T-helper 1 cell treated with Interleukin-12 subunit alpha and Interleukin-12 subunit beta and Interleukin-4 antibody, amounts not matched to agents 30 μg/mL and 1 μg/mL, for 36 hours (primary cell): ENCODE data around the gene ZBTB22.
A peak's percentile ranks its signal among the peaks of the same experiment; 100 is the strongest.

ENCODE experiments used
- H3K27ac Mint-ChIP-seq: one replicate; pipeline ENCODE4 v1.8.0; 2021; ENCODE audit warnings: mild to moderate bottlenecking, mixed read lengths
- H3K27me3 Mint-ChIP-seq: one replicate; pipeline ENCODE4 v1.8.0; 2021; ENCODE audit warnings: low read depth, mixed read lengths
- H3K36me3 Mint-ChIP-seq: one replicate; pipeline ENCODE4 v1.8.0; 2021; ENCODE audit warnings: low read depth, mixed read lengths
- H3K4me1 Mint-ChIP-seq: one replicate; pipeline ENCODE4 v1.8.0; 2021; ENCODE audit warnings: low read depth, mixed read lengths
- H3K4me3 Mint-ChIP-seq: one replicate; pipeline ENCODE4 v1.8.0; 2021; ENCODE audit warnings: mild to moderate bottlenecking, moderate library complexity, mixed read lengths
- H3K9me3 Mint-ChIP-seq: one replicate; pipeline ENCODE4 v1.8.0; 2021; ENCODE audit warnings: mixed read lengths

Gene ZBTB22

DNA sequence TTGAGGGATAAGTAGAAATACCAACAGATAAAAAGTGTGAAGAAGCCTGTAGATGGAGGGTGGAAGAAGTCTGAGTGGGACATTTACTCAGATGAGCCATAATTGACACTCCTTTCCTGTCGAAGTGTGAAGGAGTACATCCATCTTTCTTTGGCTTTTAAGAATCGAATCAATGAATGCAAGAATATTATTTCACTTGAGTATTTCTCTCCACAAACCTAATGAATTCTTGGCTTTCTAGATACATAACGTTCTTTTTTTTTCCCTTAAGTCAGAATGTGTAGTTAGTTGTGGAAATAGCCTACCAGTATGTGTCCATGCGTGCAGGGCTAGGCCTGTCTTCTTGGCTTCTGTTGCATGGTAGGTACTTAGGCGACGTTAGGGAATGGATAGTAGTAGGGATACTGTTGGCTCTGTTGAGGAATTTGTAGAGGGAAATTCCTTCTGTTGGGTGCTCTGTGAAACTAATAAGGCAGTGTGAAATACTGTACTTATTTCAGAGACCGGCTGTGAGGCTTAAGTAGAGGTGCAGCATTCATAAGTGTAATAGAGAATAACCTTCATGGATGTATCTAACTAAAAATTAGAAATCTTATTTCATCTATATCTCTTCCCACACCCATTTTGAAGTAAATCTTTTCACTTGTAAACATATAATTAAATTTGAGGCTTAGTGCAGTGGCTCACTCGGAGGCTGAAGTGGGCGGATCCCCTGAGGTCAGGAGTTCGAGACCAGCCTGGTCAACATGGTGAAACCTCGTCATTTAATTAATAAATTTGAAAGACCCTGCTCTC, 44.2 kb downstream of the ZBTB22 start:
- Mint-ChIP-seq H3K27ac (peak overlapping the region; percentile 98), H3K27me3 (no peaks in the 10 kb centered on the region), H3K4me1 (peaks cover 48% of the 10 kb centered on the region), H3K36me3 (peaks cover 58% of the 10 kb centered on the region), H3K9me3 (no peaks in the 10 kb centered on the region), H3K4me3 (peak overlapping the region; percentile 96)

DNA sequence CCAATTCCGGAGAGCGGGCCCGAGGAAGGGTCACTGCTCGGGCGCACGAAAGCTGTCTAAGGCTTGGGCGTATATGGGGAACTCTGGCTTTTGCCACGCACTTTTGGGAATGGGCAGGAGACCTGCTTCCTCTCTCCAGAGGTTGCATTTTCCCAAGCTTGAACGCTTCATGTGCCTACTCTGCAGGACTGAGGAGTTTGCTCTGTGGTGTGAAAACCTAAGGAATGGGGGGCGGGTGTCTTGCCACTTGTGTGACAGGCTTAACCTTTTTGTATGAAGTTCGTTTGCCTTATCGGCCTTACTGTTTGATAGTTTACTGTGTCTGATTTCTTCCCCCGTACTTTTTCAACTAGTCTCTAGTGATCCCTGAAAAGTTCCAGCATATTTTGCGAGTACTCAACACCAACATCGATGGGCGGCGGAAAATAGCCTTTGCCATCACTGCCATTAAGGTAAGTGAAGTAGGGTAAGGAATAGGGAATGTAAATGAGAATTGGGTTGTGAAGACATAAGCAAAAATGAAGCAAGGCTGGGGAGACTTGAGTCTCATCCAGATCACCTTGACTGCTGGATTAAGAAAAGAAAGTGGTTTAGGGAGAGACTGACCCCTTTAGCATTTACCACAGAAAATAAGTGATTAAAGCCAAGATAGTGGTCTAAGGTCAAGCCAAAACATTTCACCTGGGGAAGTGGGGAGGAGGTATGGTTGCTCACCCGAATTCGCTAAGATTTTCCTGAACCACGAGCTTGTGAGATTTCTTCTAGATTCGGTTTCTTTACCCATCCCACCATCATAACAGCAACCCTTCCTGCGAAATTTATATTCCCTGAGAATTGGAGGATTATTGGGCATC, 45.0 kb downstream of the ZBTB22 start:
- H3K4me3 Mint-ChIP-seq, result peak overlapping the region; percentile 96
- H3K27me3 Mint-ChIP-seq, result no peaks in the 10 kb centered on the region
- H3K9me3 Mint-ChIP-seq, result no peaks in the 10 kb centered on the region
- peaks cover 64% of the 10 kb centered on the region for H3K36me3 Mint-ChIP-seq
- peak overlapping the region; percentile 98 for H3K27ac Mint-ChIP-seq
- H3K4me1 Mint-ChIP-seq, result peaks cover 43% of the 10 kb centered on the region

DNA sequence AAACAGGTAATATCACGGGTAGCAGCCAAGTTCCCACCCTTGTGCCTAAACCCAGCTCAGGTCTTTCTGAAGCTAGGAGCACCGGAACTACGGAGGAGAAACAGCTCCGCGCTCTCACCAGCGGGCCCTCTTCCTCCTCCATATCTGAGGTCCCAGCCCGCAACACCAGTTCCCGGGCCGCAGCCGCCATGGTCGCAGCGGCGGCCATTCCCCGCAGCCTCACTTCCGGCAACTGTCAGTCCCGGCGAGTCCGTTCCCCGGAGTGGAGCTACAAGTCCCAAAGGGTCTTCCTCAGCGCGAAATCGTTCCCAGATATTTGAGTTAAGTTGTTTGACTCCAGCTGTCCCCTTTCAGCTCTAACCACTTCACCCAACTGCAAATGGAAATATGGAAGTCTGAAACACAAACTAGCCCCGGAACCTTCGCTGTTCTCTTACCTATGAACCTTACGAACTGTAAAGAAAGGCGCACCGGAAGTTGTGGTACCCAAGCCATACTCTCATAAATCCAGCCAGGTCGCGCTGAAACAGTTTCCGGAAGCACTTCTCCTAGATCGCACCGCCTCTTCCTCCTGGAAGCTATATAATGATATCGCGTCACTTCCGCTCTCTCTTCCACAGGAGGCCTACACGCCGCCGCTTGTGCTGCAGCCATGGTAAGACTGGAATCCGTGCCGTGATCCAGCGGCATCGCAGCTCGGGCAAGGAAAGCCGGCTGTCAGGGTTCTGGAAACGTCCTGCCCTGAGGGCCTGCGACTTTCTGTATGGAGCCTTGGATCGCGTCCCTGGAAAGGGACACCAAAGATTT, 45.9 kb downstream of the ZBTB22 start, which contains the start of the genes RPS18 and VPS52:
Gene RPS18 (plus strand): TSS at position 608 of the 807 bp plus-strand sequence. CDS start 45 bp downstream, at position 653.
Gene VPS52 (minus strand): TSS at position 409 of the 807 bp plus-strand sequence. CDS start 201 bp downstream, at position 208.
- H3K27ac Mint-ChIP-seq, result peak within 1 kb of the TSS; percentile 98
- peaks cover 42% of the 10 kb centered on the region for H3K4me1 Mint-ChIP-seq
- H3K4me3 Mint-ChIP-seq, result peak within 1 kb of the TSS; percentile 96
- peaks cover 61% of the 10 kb centered on the region for H3K36me3 Mint-ChIP-seq
- no peaks in the 10 kb centered on the region for H3K9me3 Mint-ChIP-seq
- no peaks in the 10 kb centered on the region for H3K27me3 Mint-ChIP-seq

- peaks cover 37% of the 10 kb centered on the region for H3K4me1 Mint-ChIP-seq
- peaks cover 59% of the 10 kb centered on the region for H3K36me3 Mint-ChIP-seq
- H3K9me3 Mint-ChIP-seq, result no peaks in the 10 kb centered on the region
- peak overlapping the region; percentile 98 for H3K27ac Mint-ChIP-seq
- peak overlapping the region; percentile 96 for H3K4me3 Mint-ChIP-seq
- no peaks in the 10 kb centered on the region for H3K27me3 Mint-ChIP-seq
Measured at GRCh38 chr6:33271117-33271467, 46.5 kb downstream of the ZBTB22 start.
